SK-N-SH treated with all-trans-retinoic acid at 6 μM for 48 hours (cell line): ENCODE measurements around the gene TUT4.

Source experiments
- ATAC-seq: fragments of 200-7000 bp; cut with Tn5 transposase; 3 replicates; pipeline ENCODE4 v1.9.1; 2020; ENCODE audit warnings: mild to moderate bottlenecking, moderate library complexity
- ARNTL ChIP-seq: fragments of 450-650 bp; formaldehyde crosslinking; IDR thresholded peaks from 2 replicates; pipeline ENCODE4 v1.5.0; 2020; ENCODE audit warnings: low read depth, mild to moderate bottlenecking, moderate library complexity, borderline replicate concordance
- BACH2 ChIP-seq: fragments of 250-450 bp; sonication (Bioruptor Pico); IDR thresholded peaks from 2 replicates; pipeline ENCODE4 v1.9.0; 2021; ENCODE audit warnings: mild to moderate bottlenecking, borderline replicate concordance
- CREB5 ChIP-seq: fragments of 250-450 bp; sonication (Bioruptor Pico); IDR thresholded peaks from 2 replicates; pipeline ENCODE4 v1.5.1; 2020; ENCODE audit warnings: low read depth, mild to moderate bottlenecking, moderate library complexity
- CSRNP3 ChIP-seq: fragments of 250-450 bp; sonication (Bioruptor Pico); IDR thresholded peaks from 2 replicates; pipeline ENCODE4 v1.5.1; 2021; ENCODE audit warnings: mild to moderate bottlenecking, moderate library complexity
- ESRRG ChIP-seq: fragments of 250-450 bp; sonication (Bioruptor Pico); IDR thresholded peaks from 2 replicates; pipeline ENCODE4 v1.6.1; 2021; ENCODE audit warnings: mild to moderate bottlenecking
- GLIS3 ChIP-seq: fragments of 250-450 bp; sonication (Bioruptor Pico); IDR thresholded peaks from 2 replicates; pipeline ENCODE4 v1.5.0; 2020; ENCODE audit warnings: mild to moderate bottlenecking, moderate library complexity
- ISL1 ChIP-seq: fragments of 250-450 bp; sonication (Bioruptor Pico); IDR thresholded peaks from 2 replicates; pipeline ENCODE4 v2.1.2; 2022; ENCODE audit warnings: mild to moderate bottlenecking, moderate library complexity
- OSR1 ChIP-seq: fragments of 250-450 bp; sonication (Bioruptor Pico); IDR thresholded peaks from 2 replicates; pipeline ENCODE4 v1.8.0; 2022; ENCODE audit warnings: moderate library complexity, mild to moderate bottlenecking, inconsistent platforms
- PATZ1 ChIP-seq: fragments of 250-450 bp; sonication (Bioruptor Pico); IDR thresholded peaks from 2 replicates; pipeline ENCODE4 v1.8.0; 2020; ENCODE audit warnings: mild to moderate bottlenecking, moderate library complexity, borderline replicate concordance
- PPARA ChIP-seq: fragments of 250-450 bp; sonication (Bioruptor Pico); IDR thresholded peaks from 2 replicates; pipeline ENCODE4 v1.5.0; 2020; ENCODE audit warnings: mild to moderate bottlenecking, borderline replicate concordance
- RARB ChIP-seq: fragments of 250-450 bp; sonication (Bioruptor Pico); IDR thresholded peaks from 2 replicates; pipeline ENCODE4 v1.8.0; 2021; ENCODE audit warnings: mild to moderate bottlenecking, moderate library complexity
- SNAI2 ChIP-seq: fragments of 250-450 bp; sonication (Bioruptor Pico); IDR thresholded peaks from 2 replicates; pipeline ENCODE4 v1.5.0; 2020; ENCODE audit warnings: mild to moderate bottlenecking, moderate library complexity
- TCF4 ChIP-seq: fragments of 250-450 bp; sonication (Bioruptor Pico); IDR thresholded peaks from 2 replicates; pipeline ENCODE4 v1.8.0; 2021; ENCODE audit warnings: mild to moderate bottlenecking, moderate library complexity, borderline replicate concordance
- TOX ChIP-seq: fragments of 250-450 bp; sonication (Bioruptor Pico); IDR thresholded peaks from 2 replicates; pipeline ENCODE4 v1.8.0; 2021; ENCODE audit warnings: mild to moderate bottlenecking, moderate library complexity, borderline replicate concordance
- TSHZ2 ChIP-seq: fragments of 250-450 bp; sonication (Bioruptor Pico); IDR thresholded peaks from 2 replicates; pipeline ENCODE4 v1.5.0; 2020; ENCODE audit warnings: mild to moderate bottlenecking, moderate library complexity
- ZFP3 ChIP-seq: fragments of 250-450 bp; sonication (Bioruptor Pico); IDR thresholded peaks from 2 replicates; pipeline ENCODE4 v1.5.0; 2020; ENCODE audit warnings: mild to moderate bottlenecking, moderate library complexity
- ZFP30 ChIP-seq: fragments of 450-650 bp; formaldehyde crosslinking; IDR thresholded peaks from 2 replicates; pipeline ENCODE4 v1.5.0; 2022; ENCODE audit warnings: mild to moderate bottlenecking, moderate library complexity
- ZNF70 ChIP-seq: fragments of 450-650 bp; formaldehyde crosslinking; IDR thresholded peaks from 2 replicates; pipeline ENCODE4 v1.5.0; 2020; ENCODE audit warnings: mild to moderate bottlenecking, moderate library complexity
- ZNF8 ChIP-seq: fragments of 450-650 bp; formaldehyde crosslinking; IDR thresholded peaks from 2 replicates; pipeline ENCODE4 v1.5.0; 2020; ENCODE audit warnings: mild to moderate bottlenecking, moderate library complexity

TUT4 gene

GRCh38 chr1:52506349-52506748, 46.5 kb downstream of the TUT4 start (continued):
- TF ChIP-seq TOX (CRISPR knock-in tag) (no peak), ZNF8 (CRISPR knock-in tag) (no peak), ZFP3 (no peak), ISL1 (CRISPR knock-in tag) (no peak), ARNTL (CRISPR knock-in tag) (no peak), TCF4 (CRISPR knock-in tag) (no peak), ZNF70 (CRISPR knock-in tag) (no peak), OSR1 (CRISPR knock-in tag) (no peak), CSRNP3 (CRISPR knock-in tag) (no peak), BACH2 (CRISPR knock-in tag) (no peak)
- TF ChIP-seq, all 23 proteins: peak for 0

GRCh38 chr1:52504720-52505119, 48.2 kb downstream of the TUT4 start:
- TF ChIP-seq PPARA (no peak), TSHZ2 (no peak), CSRNP3 (CRISPR knock-in tag) (no peak), GLIS3 (CRISPR knock-in tag) (no peak), RARB (CRISPR knock-in tag) (no peak), CREB5 (CRISPR knock-in tag) (no peak), PATZ1 (no peak), TCF4 (CRISPR knock-in tag) (no peak), SNAI2 (CRISPR knock-in tag) (no peak), ZFP3 (no peak), TOX (CRISPR knock-in tag) (no peak), ZFP30 (CRISPR knock-in tag) (no peak), ISL1 (CRISPR knock-in tag) (no peak)
- ATAC-seq, result no peak

GRCh38 chr1:52503706-52504105, 49.2 kb downstream of the TUT4 start:
- ATAC-seq, result no peak
- TF ChIP-seq TOX (CRISPR knock-in tag) (no peak), GLIS3 (CRISPR knock-in tag) (no peak), TSHZ2 (no peak), SNAI2 (CRISPR knock-in tag) (no peak), ZFP3 (no peak), ZNF70 (CRISPR knock-in tag) (no peak), ISL1 (CRISPR knock-in tag) (no peak), CSRNP3 (CRISPR knock-in tag) (no peak), TCF4 (CRISPR knock-in tag) (no peak), OSR1 (CRISPR knock-in tag) (no peak), ESRRG (no peak), ZFP30 (CRISPR knock-in tag) (no peak), ZNF8 (CRISPR knock-in tag) (no peak)
